ENCODE measurements around the gene PHPT1. TPM values are rescaled to one million over a fixed set of nuclear protein-coding genes. Genes with fewer than 3 reads are reported as not detected.

The PHPT1 gene
- total RNA-seq, 2 experiments from 2014 or later, result 13.6 to 17.8 TPM

DNA sequence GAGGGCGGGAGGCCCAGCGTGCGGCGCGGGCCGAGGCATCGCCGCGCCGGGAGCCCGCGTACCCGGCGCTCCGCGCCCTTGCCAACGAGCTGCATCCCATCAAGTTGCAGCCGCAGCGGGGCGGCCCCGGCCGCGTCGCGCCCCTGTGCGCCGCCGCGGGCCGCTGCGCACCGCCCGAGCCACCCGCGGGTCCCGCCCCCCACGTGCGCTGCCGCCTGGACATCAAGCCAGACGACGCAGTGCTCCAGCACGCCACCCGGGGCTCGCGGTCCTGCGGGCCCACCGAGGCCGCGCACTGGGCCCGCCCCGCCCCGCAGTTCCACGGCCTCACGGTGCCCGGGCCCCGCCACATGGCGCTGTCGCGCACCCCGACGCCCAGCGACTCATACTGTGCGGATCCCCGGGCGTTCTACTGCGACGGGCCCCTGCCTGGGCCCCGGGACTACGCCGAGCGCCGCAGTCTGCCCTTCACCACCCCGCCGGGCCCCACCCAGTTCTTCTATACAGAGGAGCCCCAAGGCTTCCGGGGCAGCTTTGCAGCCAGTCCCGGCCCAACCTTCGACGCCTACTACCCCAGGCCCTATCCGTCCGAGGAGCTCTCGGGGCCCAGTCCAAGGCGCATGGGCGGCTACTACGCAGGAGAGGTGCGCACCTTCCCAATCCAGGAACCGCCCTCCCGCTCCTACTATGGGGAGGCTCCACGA is 4.3 kb upstream of the PHPT1 start:
- DNase-seq, result peak in 1 of 14 experiments; percentile 35
- Histone ChIP-seq H3K4me3 (ENCODE audit: low read length) (no peak overlapping the region), H3K9me3 (ENCODE audit: control insufficient read depth in 1 of 2, insufficient read depth in 1 of 2, low read length in 2 of 2) (peaks cover 0 to 15% of the 10 kb centered on the region in 2 experiments), H3K36me3 (ENCODE audit: insufficient read depth, low read length) (no peaks in the 10 kb centered on the region), H3K27me3 (ENCODE audit: control insufficient read depth in 1 of 2, insufficient read depth in 2 of 2, low read length in 2 of 2) (peaks cover 15 to 24% of the 10 kb centered on the region in 2 experiments), H3K4me1 (ENCODE audit: insufficient read depth, low read length) (peaks cover 66% of the 10 kb centered on the region), H3K27ac (ENCODE audit: low read depth in 1 of 2, low read length in 2 of 2) (no peak overlapping the region)
- H3K9me3 Mint-ChIP-seq, result no peaks in the 10 kb centered on the region
- H3K27ac Mint-ChIP-seq, result no peak overlapping the region
- ChIA-PET POLR2A (interaction anchor here (0.6 to 1.6 kb wide), 2 partner anchors 37 to 41 kb away, joined by 3 to 4 read pairs; partner anchors contain the start of gene TRAF2), CTCF (no interaction called here)
- H3K4me1 Mint-ChIP-seq (ENCODE audit: low read depth), result peaks cover 23% of the 10 kb centered on the region
- H3K27me3 Mint-ChIP-seq, result peaks cover 33% of the 10 kb centered on the region
- peak overlapping the region; percentile 51 for H3K4me3 Mint-ChIP-seq
- ATAC-seq (ENCODE audit: poor library complexity), result no peak
- H3K36me3 Mint-ChIP-seq (ENCODE audit: low read depth), result peaks cover 10% of the 10 kb centered on the region
- intact Hi-C loops (cut with DNase I, micrococcal nuclease), result loop anchor here (2.0 to 10.0 kb wide), 3 partner anchors 38 to 190 kb away; partner anchors contain the start of genes C8G (in 1 of the 2), FBXW5 (in 1 of the 2) and RABL6 (in 1 of the 2)
- TF ChIP-seq, protein P1, sequence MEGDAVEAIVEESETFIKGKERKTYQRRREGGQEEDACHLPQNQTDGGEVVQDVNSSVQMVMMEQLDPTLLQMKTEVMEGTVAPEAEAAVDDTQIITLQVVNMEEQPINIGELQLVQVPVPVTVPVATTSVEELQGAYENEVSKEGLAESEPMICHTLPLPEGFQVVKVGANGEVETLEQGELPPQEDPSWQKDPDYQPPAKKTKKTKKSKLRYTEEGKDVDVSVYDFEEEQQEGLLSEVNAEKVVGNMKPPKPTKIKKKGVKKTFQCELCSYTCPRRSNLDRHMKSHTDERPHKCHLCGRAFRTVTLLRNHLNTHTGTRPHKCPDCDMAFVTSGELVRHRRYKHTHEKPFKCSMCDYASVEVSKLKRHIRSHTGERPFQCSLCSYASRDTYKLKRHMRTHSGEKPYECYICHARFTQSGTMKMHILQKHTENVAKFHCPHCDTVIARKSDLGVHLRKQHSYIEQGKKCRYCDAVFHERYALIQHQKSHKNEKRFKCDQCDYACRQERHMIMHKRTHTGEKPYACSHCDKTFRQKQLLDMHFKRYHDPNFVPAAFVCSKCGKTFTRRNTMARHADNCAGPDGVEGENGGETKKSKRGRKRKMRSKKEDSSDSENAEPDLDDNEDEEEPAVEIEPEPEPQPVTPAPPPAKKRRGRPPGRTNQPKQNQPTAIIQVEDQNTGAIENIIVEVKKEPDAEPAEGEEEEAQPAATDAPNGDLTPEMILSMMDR (IDR thresholded peaks at IDR 0.05), result no peak

DNA sequence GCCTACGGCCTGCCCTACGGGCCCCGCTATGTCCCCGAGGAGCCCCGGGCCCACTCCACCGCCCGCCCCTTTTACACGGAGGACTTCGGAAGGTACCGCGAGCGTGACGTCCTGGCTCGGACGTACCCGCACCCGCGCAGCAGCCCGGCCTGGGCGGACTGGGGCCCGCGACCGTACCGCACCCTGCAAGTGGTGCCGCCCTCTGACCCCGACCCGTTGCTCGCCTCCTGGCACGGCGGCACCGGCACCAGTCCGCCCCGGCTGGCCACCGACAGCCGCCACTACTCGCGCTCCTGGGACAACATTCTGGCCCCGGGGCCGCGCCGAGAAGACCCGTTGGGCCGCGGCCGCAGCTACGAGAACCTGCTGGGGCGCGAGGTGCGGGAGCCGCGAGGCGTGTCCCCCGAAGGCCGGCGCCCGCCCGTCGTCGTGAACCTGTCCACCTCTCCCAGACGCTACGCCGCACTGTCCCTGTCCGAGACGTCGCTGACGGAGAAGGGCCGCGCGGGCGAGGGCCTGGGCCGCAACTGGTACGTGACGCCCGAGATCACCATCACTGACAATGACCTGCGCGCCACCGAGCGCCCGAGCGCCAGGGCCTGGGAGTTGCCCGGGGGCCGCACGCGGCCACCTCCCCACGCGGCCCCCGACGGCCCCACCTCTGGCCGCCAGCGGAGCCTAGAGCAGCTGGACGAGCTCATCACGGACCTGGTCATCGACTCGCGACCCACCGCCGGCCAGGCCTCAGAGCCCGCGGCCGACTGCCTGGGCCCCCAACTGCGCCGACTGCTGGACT is 3.5 kb upstream of the PHPT1 start:
- Histone ChIP-seq H3K36me3 (ENCODE audit: insufficient read depth, low read length) (peaks cover 3% of the 10 kb centered on the region), H3K4me3 (ENCODE audit: low read length) (no peak overlapping the region), H3K27ac (ENCODE audit: low read depth in 1 of 2, low read length in 2 of 2) (no peak overlapping the region), H3K9me3 (ENCODE audit: control insufficient read depth in 1 of 2, insufficient read depth in 1 of 2, low read length in 2 of 2) (peaks cover 0 to 15% of the 10 kb centered on the region in 2 experiments), H3K27me3 (ENCODE audit: control insufficient read depth in 1 of 2, insufficient read depth in 2 of 2, low read length in 2 of 2) (peaks cover 15 to 24% of the 10 kb centered on the region in 2 experiments), H3K4me1 (ENCODE audit: insufficient read depth, low read length) (peaks cover 71% of the 10 kb centered on the region)
- CTCF ChIA-PET, result no interaction called here
- DNase-seq (no peak), ATAC-seq (ENCODE audit: poor library complexity) (no peak)
- H3K27ac Mint-ChIP-seq, result no peak overlapping the region
- peaks cover 33% of the 10 kb centered on the region for H3K27me3 Mint-ChIP-seq
- POLR2A ChIA-PET, result interaction anchor here (0.9 to 1.7 kb wide), 3 partner anchors 36 to 56 kb away, joined by 4 to 6 read pairs (median 4); partner anchors contain the start of gene TRAF2
- H3K4me3 Mint-ChIP-seq, result peak overlapping the region; percentile 51
- H3K4me1 Mint-ChIP-seq (ENCODE audit: low read depth), result peaks cover 21% of the 10 kb centered on the region
- H3K36me3 Mint-ChIP-seq (ENCODE audit: low read depth), result peaks cover 8% of the 10 kb centered on the region
- H3K9me3 Mint-ChIP-seq, result no peaks in the 10 kb centered on the region
- intact Hi-C loops (cut with DNase I, micrococcal nuclease), result loop anchor here (2.0 to 10.0 kb wide), 3 partner anchors 38 to 189 kb away; partner anchors contain the start of genes C8G (in 1 of the 2), FBXW5 (in 1 of the 2) and RABL6 (in 1 of the 2)
- TF ChIP-seq, protein P1 (IDR thresholded peaks at IDR 0.05), result no peak

DNA sequence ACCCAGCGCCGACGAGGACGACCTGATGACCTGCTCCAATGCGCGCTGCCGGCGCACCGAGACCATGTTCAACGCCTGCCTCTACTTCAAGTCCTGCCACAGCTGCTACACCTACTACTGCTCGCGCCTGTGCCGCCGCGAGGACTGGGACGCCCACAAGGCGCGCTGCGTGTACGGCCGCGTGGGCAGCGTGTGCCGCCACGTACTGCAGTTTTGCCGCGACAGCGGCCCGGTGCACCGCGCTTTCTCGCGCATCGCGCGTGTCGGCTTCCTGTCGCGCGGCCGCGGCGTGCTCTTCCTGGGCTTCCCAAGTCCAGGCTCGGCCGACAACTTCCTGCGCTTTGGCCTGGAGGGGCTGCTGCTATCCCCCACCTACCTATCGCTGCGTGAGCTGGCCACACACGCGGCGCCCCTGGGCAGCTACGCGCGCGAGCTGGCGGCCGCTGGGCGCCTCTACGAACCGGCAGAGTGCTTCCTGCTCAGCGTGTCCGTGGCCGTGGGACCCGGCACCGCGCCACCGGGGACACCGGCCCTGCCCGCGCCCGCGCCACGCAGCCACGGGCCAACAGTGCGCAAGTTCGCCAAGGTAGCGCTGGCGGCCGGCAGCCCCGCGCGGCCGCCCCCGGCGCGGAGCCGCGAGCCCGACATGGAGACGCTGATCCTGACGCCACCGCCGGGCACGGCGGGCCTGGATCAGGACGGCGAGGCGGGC is 2.7 kb upstream of the PHPT1 start:
- DNase-seq (peak in 1 of 14 experiments; percentile 42), ATAC-seq (ENCODE audit: poor library complexity) (no peak)
- peaks cover 0 to 15% of the 10 kb centered on the region in 2 experiments for H3K9me3 ChIP-seq (ENCODE audit: control insufficient read depth in 1 of 2, insufficient read depth in 1 of 2, low read length in 2 of 2)
- H3K27me3 ChIP-seq (ENCODE audit: control insufficient read depth in 1 of 2, insufficient read depth in 2 of 2, low read length in 2 of 2), result peaks cover 15 to 24% of the 10 kb centered on the region in 2 experiments
- POLR2A ChIA-PET, result interaction anchor here (0.9 to 1.7 kb wide), 5 partner anchors 18 to 150 kb away, joined by 3 to 6 read pairs (median 4); partner anchors contain the start of genes CLIC3, EDF1 and TRAF2
- H3K36me3 ChIP-seq (ENCODE audit: insufficient read depth, low read length), result peaks cover 10% of the 10 kb centered on the region
- H3K4me3 ChIP-seq (ENCODE audit: low read length), result no peak overlapping the region
- TF ChIP-seq, protein P1 (IDR thresholded peaks at IDR 0.05), result no peak
- Mint-ChIP-seq H3K36me3 (ENCODE audit: low read depth) (peaks cover 8% of the 10 kb centered on the region), H3K4me3 (peak overlapping the region; percentile 60), H3K27me3 (peaks cover 33% of the 10 kb centered on the region), H3K4me1 (ENCODE audit: low read depth) (peaks cover 21% of the 10 kb centered on the region), H3K27ac (no peak overlapping the region), H3K9me3 (no peaks in the 10 kb centered on the region)
- intact Hi-C loops (cut with DNase I, micrococcal nuclease), result loop anchor here in 1 of 2 experiments (1.0 to 10.0 kb wide), 3 partner anchors 35 to 98 kb away; partner anchors contain the start of genes C8G, FBXW5 and RABL6
- H3K4me1 ChIP-seq (ENCODE audit: insufficient read depth, low read length), result peaks cover 73% of the 10 kb centered on the region
- H3K27ac ChIP-seq (ENCODE audit: low read depth in 1 of 2, low read length in 2 of 2), result no peak overlapping the region
- CTCF ChIA-PET, result no interaction called here

Measured in CD4-positive, alpha-beta T cell (primary cell).